H9 (cell line): ENCODE results near the gene TMEM54. TPM values are rescaled to one million over a fixed set of nuclear protein-coding genes. Genes with fewer than 3 reads are reported as not detected.

Experiments
- DNase-seq: peaks from one replicate; pipeline ENCODE4 v3.0.0-alpha.2; 2017
- H2AFZ ChIP-seq: one replicate; pipeline ENCODE4 v1.6.1; 2013; ENCODE audit warnings: mild to moderate bottlenecking, low read length, control low read depth, moderate library complexity
- H2AK5ac ChIP-seq: 2 replicates; pipeline ENCODE4 v1.6.1; 2013; ENCODE audit warnings: low read length, control low read depth, mixed read lengths; ENCODE audit not compliant: insufficient read length
- H2BK120ac ChIP-seq: one replicate; pipeline ENCODE4 v1.6.1; 2013; ENCODE audit warnings: low read depth, mild to moderate bottlenecking, low read length, control low read depth, inconsistent platforms; ENCODE audit not compliant: poor library complexity, severe bottlenecking
- H2BK12ac ChIP-seq: 2 replicates; pipeline ENCODE4 v1.6.1; 2013; ENCODE audit warnings: low read length, control low read depth, mixed read lengths, low read depth; ENCODE audit not compliant: insufficient read length
- H2BK15ac ChIP-seq: 2 replicates; pipeline ENCODE4 v1.6.1; 2013; ENCODE audit warnings: low read depth, low read length, control low read depth
- H2BK20ac ChIP-seq: one replicate; pipeline ENCODE4 v1.6.1; 2013; ENCODE audit warnings: low read depth, mild to moderate bottlenecking, low read length, control low read depth, inconsistent platforms; ENCODE audit not compliant: poor library complexity, severe bottlenecking
- H2BK5ac ChIP-seq: 2 replicates; pipeline ENCODE4 v1.6.1; 2013; ENCODE audit warnings: low read length, control low read depth, mixed read lengths; ENCODE audit not compliant: insufficient read length
- H3K14ac ChIP-seq: 2 replicates; pipeline ENCODE4 v1.6.1; 2013; ENCODE audit warnings: low read length, control low read depth; ENCODE audit not compliant: insufficient read depth
- H3K18ac ChIP-seq: 2 replicates; pipeline ENCODE4 v1.6.1; 2013; ENCODE audit warnings: low read depth, mild to moderate bottlenecking, mixed read lengths, low read length, control low read depth; ENCODE audit not compliant: insufficient read length
- H3K23ac ChIP-seq: 2 replicates; pipeline ENCODE4 v1.6.1; 2013; ENCODE audit warnings: low read length, control low read depth, mixed read lengths, low read depth; ENCODE audit not compliant: insufficient read length
- H3K23me2 ChIP-seq: 2 replicates; pipeline ENCODE4 v1.6.1; 2013; ENCODE audit warnings: low read depth, mild to moderate bottlenecking, mixed read lengths, low read length, control low read depth; ENCODE audit not compliant: insufficient read length, poor library complexity, severe bottlenecking
- H3K27ac ChIP-seq: 2 replicates; pipeline ENCODE4 v1.5.1; 2013; ENCODE audit warnings: low read length, control low read depth, mixed read lengths, low read depth; ENCODE audit not compliant: insufficient read length
- H3K27me3 ChIP-seq: 2 replicates; pipeline ENCODE4 v1.6.1; 2013; ENCODE audit warnings: low read length, control low read depth, inconsistent platforms; ENCODE audit not compliant: insufficient read depth
- H3K4ac ChIP-seq: 2 replicates; pipeline ENCODE4 v1.6.1; 2013; ENCODE audit warnings: low read depth, mild to moderate bottlenecking, control low read depth, inconsistent platforms, low read length, moderate library complexity
- H3K4me1 ChIP-seq: 2 replicates; pipeline ENCODE4 v1.6.1; 2013; ENCODE audit warnings: low read length, control low read depth, inconsistent platforms; ENCODE audit not compliant: insufficient read depth
- H3K4me2 ChIP-seq: 2 replicates; pipeline ENCODE4 v1.6.1; 2013; ENCODE audit warnings: low read length, control low read depth, mixed read lengths; ENCODE audit not compliant: insufficient read length, insufficient read depth
- H3K56ac ChIP-seq: 2 replicates; pipeline ENCODE4 v1.6.1; 2013; ENCODE audit warnings: low read depth, mild to moderate bottlenecking, mixed read lengths, low read length, control low read depth; ENCODE audit not compliant: insufficient read length
- H3K79me1 ChIP-seq: 2 replicates; pipeline ENCODE4 v1.6.1; 2013; ENCODE audit warnings: low read depth, mild to moderate bottlenecking, moderate library complexity, low read length, control low read depth, inconsistent platforms; ENCODE audit not compliant: insufficient read depth, poor library complexity, severe bottlenecking
- H3K79me2 ChIP-seq: 2 replicates; pipeline ENCODE4 v1.6.1; 2013; ENCODE audit warnings: low read length, control low read depth, inconsistent platforms; ENCODE audit not compliant: insufficient read depth
- H3K9ac ChIP-seq: 2 replicates; pipeline ENCODE4 v1.6.1; 2013; ENCODE audit warnings: low read length, control low read depth, mixed read lengths; ENCODE audit not compliant: insufficient read length; ENCODE audit errors: extremely low read depth
- H3K9me3 ChIP-seq: one replicate; pipeline ENCODE4 v1.6.1; 2013; ENCODE audit warnings: low read depth, low read length, inconsistent platforms; ENCODE audit not compliant: control insufficient read depth
- H3T11ph ChIP-seq: one replicate; pipeline ENCODE4 v1.6.1; 2013; ENCODE audit warnings: mild to moderate bottlenecking, low read length, control low read depth, inconsistent platforms
- H4K20me1 ChIP-seq: one replicate; pipeline ENCODE4 v1.6.1; 2013; ENCODE audit not compliant: control insufficient read depth, insufficient read length, insufficient read depth
- H4K5ac ChIP-seq: 2 replicates; pipeline ENCODE4 v1.6.1; 2013; ENCODE audit warnings: low read depth, mild to moderate bottlenecking, mixed read lengths, low read length, control low read depth; ENCODE audit not compliant: insufficient read length
- H4K8ac ChIP-seq: replicated peaks from 2 replicates; pipeline ENCODE4 v1.6.1; 2013; ENCODE audit warnings: low read length, control low read depth, mixed read lengths, low read depth; ENCODE audit not compliant: insufficient read length
- H4K91ac ChIP-seq: 2 replicates; pipeline ENCODE4 v1.6.1; 2013; ENCODE audit warnings: low read depth, mild to moderate bottlenecking, moderate library complexity, mixed read lengths, low read length, control low read depth; ENCODE audit not compliant: insufficient read length
- H3K27ac Mint-ChIP-seq, 3 experiments: 2 replicates in 2 of 3; 3 replicates in 1 of 3; pipeline ENCODE4 v1.8.0; 2020 to 2021; ENCODE audit warnings: mixed read lengths in 3 of 3, mild to moderate bottlenecking in 1 of 3, moderate library complexity in 1 of 3
- H3K27me3 Mint-ChIP-seq: 2 replicates; pipeline ENCODE4 v1.8.0; 2021; ENCODE audit warnings: low read depth, mild to moderate bottlenecking, moderate library complexity, mixed read lengths
- H3K36me3 Mint-ChIP-seq, 3 experiments: 2 replicates in 2 of 3; 3 replicates in 1 of 3; pipeline ENCODE4 v1.8.0; 2020 to 2021; ENCODE audit warnings: low read depth in 3 of 3, mixed read lengths in 3 of 3; ENCODE audit not compliant: insufficient read depth in 1 of 3
- H3K4me1 Mint-ChIP-seq, 2 experiments: 2 replicates each; pipeline ENCODE4 v1.8.0; 2020; ENCODE audit warnings: mixed read lengths in 2 of 2
- H3K4me3 Mint-ChIP-seq, 2 experiments: 2 replicates in 1 of 2; 3 replicates in 1 of 2; pipeline ENCODE4 v1.8.0; 2020 to 2021; ENCODE audit warnings: mild to moderate bottlenecking in 2 of 2, mixed read lengths in 2 of 2, moderate library complexity in 1 of 2
- H3K9me3 Mint-ChIP-seq, 2 experiments: 2 replicates in 1 of 2; 3 replicates in 1 of 2; pipeline ENCODE4 v1.8.0; 2020; ENCODE audit warnings: mild to moderate bottlenecking in 2 of 2, mixed read lengths in 2 of 2, moderate library complexity in 1 of 2
- CTCF ChIP-seq: fragments of 200-600 bp; sonication (generic); conservative IDR thresholded peaks from 3 replicates; pipeline ENCODE4 v1.8.0; 2021; ENCODE audit warnings: antibody characterized with exemption, mild to moderate bottlenecking
- WGBS: extraction: QIAGEN DNeasy Blood & Tissue Kit; methylation state at CpG from one replicate; pipeline ENCODE4 v1.1.7; 2013; ENCODE audit warnings: missing lambda C conversion rate, low lambda C conversion rate, mixed read lengths; ENCODE audit not compliant: insufficient read length; ENCODE audit errors: extremely low coverage; 5-methylcytosine and 5-hydroxymethylcytosine counted together
- total RNA-seq: library from RNA; stranded (reverse); gene quantifications from 2 replicates; pipeline ENCODE4 v1.2.1, GENCODE V29; 2021

Gene TMEM54
- total RNA-seq, 1 experiment from 2014 or later = 17.2 TPM

- H4K91ac ChIP-seq = no peak overlapping the region
- no peak overlapping the region for H3K4ac ChIP-seq
- Mint-ChIP-seq H3K4me3 (peak overlapping the region in 1 of 2 experiments; percentile 35; a peak in 1 of 5 replicates), H3K27ac (no peak overlapping the region), H3K27me3 (peaks cover 74% of the 10 kb centered on the region), H3K9me3 (peaks cover 5 to 8% of the 10 kb centered on the region in 2 experiments; a peak in 3 of 5 replicates), H3K36me3 (peaks cover 0 to 9% (median 0%) of the 10 kb centered on the region in 3 experiments; a peak in 1 of 7 replicates), H3K4me1 (peaks cover 9 to 24% of the 10 kb centered on the region in 2 experiments; a peak in 3 of 4 replicates)
- H3K79me2 ChIP-seq = no peaks in the 10 kb centered on the region
- H4K20me1 ChIP-seq = peaks cover 3% of the 10 kb centered on the region
- no peak overlapping the region for H2BK15ac ChIP-seq
- DNase-seq = no peak
- no peak for TF ChIP-seq CTCF
- H3K14ac ChIP-seq = no peak overlapping the region; the same call in 1 of the 2 replicates
- H3K9me3 ChIP-seq = no peaks in the 10 kb centered on the region
- no peak overlapping the region for H3K4me2 ChIP-seq
- no peak overlapping the region for H2AK5ac ChIP-seq
- no CpG with 5 or more reads among the region's 6 CpGs for WGBS
- H3T11ph ChIP-seq = no peak overlapping the region
- no peak overlapping the region for H3K18ac ChIP-seq
- peaks cover 5% of the 10 kb centered on the region; the same call in 1 of the 2 replicates for H3K27me3 ChIP-seq
- no peak overlapping the region for H4K8ac ChIP-seq
- no peak overlapping the region for H2AFZ ChIP-seq
- no peak overlapping the region for H3K56ac ChIP-seq
- H3K9ac ChIP-seq = no peak overlapping the region
- H3K23ac ChIP-seq = no peak overlapping the region
- H2BK20ac ChIP-seq = no peak overlapping the region
- H4K5ac ChIP-seq = no peak overlapping the region
- no peaks in the 10 kb centered on the region for H3K23me2 ChIP-seq
- H3K79me1 ChIP-seq = no peaks in the 10 kb centered on the region
- no peak overlapping the region for H2BK12ac ChIP-seq
- no peaks in the 10 kb centered on the region for H3K4me1 ChIP-seq
- H2BK5ac ChIP-seq = no peak overlapping the region
- no peak overlapping the region for H2BK120ac ChIP-seq
- no peak overlapping the region for H3K27ac ChIP-seq
These were observed 6.5 kb downstream of the TMEM54 start for GRCh38 chr1:32894681-32895080.
